ENCODE results near the gene COLEC12.

Gene COLEC12

GRCh38 chr18:422966-423365, 77.5 kb downstream of the COLEC12 start:
- H3K36me3 Mint-ChIP-seq (ENCODE audit: low read depth): no peaks in the 10 kb centered on the region
- no peaks in the 10 kb centered on the region for H3K9me3 Mint-ChIP-seq
- H3K4me1 Mint-ChIP-seq (ENCODE audit: low read depth): no peaks in the 10 kb centered on the region
- no peak overlapping the region for H3K4me3 Mint-ChIP-seq
- H3K27me3 Mint-ChIP-seq: peaks cover 4% of the 10 kb centered on the region
- no peak for DNase-seq
- no peak overlapping the region for H3K27ac Mint-ChIP-seq

GRCh38 chr18:421247-422155, 79.0 kb downstream of the COLEC12 start:
- H3K4me3 Mint-ChIP-seq: no peak overlapping the region
- peaks cover 4% of the 10 kb centered on the region for H3K27me3 Mint-ChIP-seq
- no peaks in the 10 kb centered on the region for H3K9me3 Mint-ChIP-seq
- no peak overlapping the region for H3K27ac Mint-ChIP-seq
- DNase-seq: no peak
- no peaks in the 10 kb centered on the region for H3K36me3 Mint-ChIP-seq (ENCODE audit: low read depth)
- H3K4me1 Mint-ChIP-seq (ENCODE audit: low read depth): no peaks in the 10 kb centered on the region

GRCh38 chr18:420661-421246, 79.7 kb downstream of the COLEC12 start:
- Mint-ChIP-seq H3K27ac (no peak overlapping the region), H3K4me1 (ENCODE audit: low read depth) (peaks cover 3% of the 10 kb centered on the region), H3K4me3 (no peak overlapping the region), H3K9me3 (no peaks in the 10 kb centered on the region), H3K27me3 (peaks cover 4% of the 10 kb centered on the region), H3K36me3 (ENCODE audit: low read depth) (no peaks in the 10 kb centered on the region)
- DNase-seq: no peak

GRCh38 chr18:419541-420175, 80.8 kb downstream of the COLEC12 start:
- H3K9me3 Mint-ChIP-seq: no peaks in the 10 kb centered on the region
- no peak for DNase-seq
- peaks cover 3% of the 10 kb centered on the region for H3K4me1 Mint-ChIP-seq (ENCODE audit: low read depth)
- H3K36me3 Mint-ChIP-seq (ENCODE audit: low read depth): no peaks in the 10 kb centered on the region
- H3K27ac Mint-ChIP-seq: no peak overlapping the region
- peaks cover 4% of the 10 kb centered on the region for H3K27me3 Mint-ChIP-seq
- no peak overlapping the region for H3K4me3 Mint-ChIP-seq

GRCh38 chr18:417495-417894, 83.0 kb downstream of the COLEC12 start:
- Mint-ChIP-seq H3K36me3 (ENCODE audit: low read depth) (no peaks in the 10 kb centered on the region), H3K27ac (no peak overlapping the region), H3K4me1 (ENCODE audit: low read depth) (peaks cover 3% of the 10 kb centered on the region), H3K27me3 (peaks cover 7% of the 10 kb centered on the region), H3K4me3 (no peak overlapping the region), H3K9me3 (no peaks in the 10 kb centered on the region)
- DNase-seq: no peak

- no peak overlapping the region for H3K4me3 Mint-ChIP-seq
- H3K4me1 Mint-ChIP-seq (ENCODE audit: low read depth): peaks cover 3% of the 10 kb centered on the region
- no peaks in the 10 kb centered on the region for H3K9me3 Mint-ChIP-seq
- peaks cover 7% of the 10 kb centered on the region for H3K27me3 Mint-ChIP-seq
- no peak for DNase-seq
- H3K27ac Mint-ChIP-seq: no peak overlapping the region
- no peaks in the 10 kb centered on the region for H3K36me3 Mint-ChIP-seq (ENCODE audit: low read depth)
Observed at GRCh38 chr18:416930-417329, 83.6 kb downstream of the COLEC12 start.

GRCh38 chr18:415617-416612, 84.6 kb downstream of the COLEC12 start:
- H3K27ac Mint-ChIP-seq: no peak overlapping the region
- H3K4me1 Mint-ChIP-seq (ENCODE audit: low read depth): peaks cover 3% of the 10 kb centered on the region
- no peaks in the 10 kb centered on the region for H3K9me3 Mint-ChIP-seq
- peaks cover 9% of the 10 kb centered on the region for H3K27me3 Mint-ChIP-seq
- DNase-seq: no peak
- no peak overlapping the region for H3K4me3 Mint-ChIP-seq
- no peaks in the 10 kb centered on the region for H3K36me3 Mint-ChIP-seq (ENCODE audit: low read depth)

GRCh38 chr18:415047-415446, 85.5 kb downstream of the COLEC12 start:
- Mint-ChIP-seq H3K27me3 (peaks cover 16% of the 10 kb centered on the region), H3K9me3 (no peaks in the 10 kb centered on the region), H3K36me3 (ENCODE audit: low read depth) (no peaks in the 10 kb centered on the region), H3K4me3 (no peak overlapping the region), H3K4me1 (ENCODE audit: low read depth) (peaks cover 3% of the 10 kb centered on the region), H3K27ac (no peak overlapping the region)
- no peak for DNase-seq

- Mint-ChIP-seq H3K9me3 (no peaks in the 10 kb centered on the region), H3K27ac (no peak overlapping the region), H3K4me1 (ENCODE audit: low read depth) (peaks cover 3% of the 10 kb centered on the region), H3K36me3 (ENCODE audit: low read depth) (no peaks in the 10 kb centered on the region), H3K4me3 (no peak overlapping the region), H3K27me3 (peaks cover 20% of the 10 kb centered on the region)
- DNase-seq: no peak
Observed at GRCh38 chr18:413233-413632, 87.3 kb downstream of the COLEC12 start.

- peaks cover 9% of the 10 kb centered on the region for H3K9me3 Mint-ChIP-seq
- H3K4me1 Mint-ChIP-seq (ENCODE audit: low read depth): no peaks in the 10 kb centered on the region
- H3K4me3 Mint-ChIP-seq: no peak overlapping the region
- no peak overlapping the region for H3K27ac Mint-ChIP-seq
- no peak for DNase-seq
- peaks cover 38% of the 10 kb centered on the region for H3K27me3 Mint-ChIP-seq
- no peaks in the 10 kb centered on the region for H3K36me3 Mint-ChIP-seq (ENCODE audit: low read depth)
Observed at GRCh38 chr18:410047-410455, 90.5 kb downstream of the COLEC12 start.

GRCh38 chr18:408367-408766, 92.1 kb downstream of the COLEC12 start:
- Mint-ChIP-seq H3K9me3 (peaks cover 10% of the 10 kb centered on the region), H3K27ac (no peak overlapping the region), H3K36me3 (ENCODE audit: low read depth) (no peaks in the 10 kb centered on the region), H3K4me3 (no peak overlapping the region), H3K4me1 (ENCODE audit: low read depth) (no peaks in the 10 kb centered on the region), H3K27me3 (peaks cover 36% of the 10 kb centered on the region)
- no peak for DNase-seq

- H3K9me3 Mint-ChIP-seq: peaks cover 10% of the 10 kb centered on the region
- DNase-seq: no peak
- H3K4me1 Mint-ChIP-seq (ENCODE audit: low read depth): no peaks in the 10 kb centered on the region
- no peak overlapping the region for H3K27ac Mint-ChIP-seq
- H3K36me3 Mint-ChIP-seq (ENCODE audit: low read depth): no peaks in the 10 kb centered on the region
- H3K4me3 Mint-ChIP-seq: no peak overlapping the region
- peaks cover 36% of the 10 kb centered on the region for H3K27me3 Mint-ChIP-seq
Observed at GRCh38 chr18:407626-408224, 92.8 kb downstream of the COLEC12 start.

- H3K27ac Mint-ChIP-seq: no peak overlapping the region
- DNase-seq: no peak
- H3K4me3 Mint-ChIP-seq: no peak overlapping the region
- peaks cover 38% of the 10 kb centered on the region for H3K27me3 Mint-ChIP-seq
- H3K4me1 Mint-ChIP-seq (ENCODE audit: low read depth): no peaks in the 10 kb centered on the region
- H3K36me3 Mint-ChIP-seq (ENCODE audit: low read depth): no peaks in the 10 kb centered on the region
- H3K9me3 Mint-ChIP-seq: peaks cover 10% of the 10 kb centered on the region
Observed at GRCh38 chr18:407191-407590, 93.3 kb downstream of the COLEC12 start.

- Mint-ChIP-seq H3K4me3 (no peak overlapping the region), H3K4me1 (ENCODE audit: low read depth) (no peaks in the 10 kb centered on the region), H3K36me3 (ENCODE audit: low read depth) (no peaks in the 10 kb centered on the region), H3K27ac (no peak overlapping the region), H3K9me3 (peaks cover 10% of the 10 kb centered on the region), H3K27me3 (peaks cover 42% of the 10 kb centered on the region)
- DNase-seq: no peak
Observed at GRCh38 chr18:406677-407076, 93.8 kb downstream of the COLEC12 start.
